Gastroesophageal sphincter (tissue), 4 donors: Measurements from ENCODE around the gene KCNT1. TPM values are rescaled to one million over a fixed set of nuclear protein-coding genes. Genes with fewer than 3 reads are reported as not detected.
"Not testable (repeated sequence)": the region's sequence is repeated elsewhere in the genome, so short reads cannot be mapped to it uniquely, and the experiment has no call there.

ENCODE experiments used
- ATAC-seq: fragments of 150-250 bp; one replicate; pipeline ENCODE4 v1.9.1; 2016; ENCODE audit warnings: mild to moderate bottlenecking, moderate library complexity
- H3K27ac ChIP-seq, 4 donors: fragments of 200-600 bp; sonication (generic) in 3 of 4; 1 replicate in 3 of 4; 2 replicates in 1 of 4; pipeline ENCODE4 v1.5.1; 2016 to 2019
- H3K27me3 ChIP-seq: fragments of 200-600 bp; sonication (generic); one replicate; pipeline ENCODE4 v1.5.1; 2019
- H3K36me3 ChIP-seq, 2 donors: fragments of 200-600 bp; sonication (generic); one replicate each; pipeline ENCODE4 v1.5.1; 2019; ENCODE audit warnings: control low read depth in 1 of 2
- H3K4me1 ChIP-seq, 3 donors: fragments of 200-600 bp; sonication (generic); 1 replicate in 2 of 3; 2 replicates in 1 of 3; pipeline ENCODE4 v1.5.1; 2016 to 2019; ENCODE audit warnings: control low read depth in 2 of 3
- H3K4me3 ChIP-seq, 2 donors: fragments of 200-600 bp; sonication (generic); one replicate each; pipeline ENCODE4 v1.5.1; 2019; ENCODE audit warnings: mild to moderate bottlenecking in 1 of 2, moderate library complexity in 1 of 2
- H3K9me3 ChIP-seq, 3 donors: fragments of 200-600 bp; sonication (generic); one replicate each; pipeline ENCODE4 v1.5.1; 2017 to 2019; ENCODE audit warnings: control low read depth in 2 of 3
- EP300 ChIP-seq: sonication (generic); formaldehyde crosslinking; IDR thresholded peaks from one replicate; pipeline ENCODE4 v1.6.1; 2017; ENCODE audit warnings: antibody characterized with exemption, mild to moderate bottlenecking
- POLR2A ChIP-seq, 2 donors: fragments of 450-650 bp; IDR thresholded peaks; one replicate each; pipeline ENCODE4 v1.6.1; 2017; ENCODE audit warnings: antibody characterized with exemption in 2 of 2, mild to moderate bottlenecking in 2 of 2, moderate library complexity in 1 of 2
- POLR2AphosphoS5 ChIP-seq: sonication (generic); formaldehyde crosslinking; IDR thresholded peaks from one replicate; pipeline ENCODE4 v1.6.1; 2017; ENCODE audit warnings: antibody characterized with exemption
- WGBS, 2 donors: methylation state at CpG; one replicate each; pipeline ENCODE4 v1.1.5; 2018; ENCODE audit warnings: low coverage in 1 of 2; 5-methylcytosine and 5-hydroxymethylcytosine counted together
- total RNA-seq, 4 donors: library from RNA; depleted of rRNA; stranded (reverse); fragments of >200 nt; gene quantifications; one replicate each; pipeline ENCODE4 v1.1.0, GENCODE V29; 2016
- TF ChIP-seq, protein P1 (sequence below), 4 experiments: fragments of 200-600 bp in 2 of 4; fragments of 450-650 bp in 2 of 4; sonication (generic) in 1 of 4; IDR thresholded peaks; one replicate each; pipeline ENCODE4 v1.5.1; 2017 to 2019; ENCODE audit warnings: antibody characterized with exemption in 4 of 4, mild to moderate bottlenecking in 2 of 4, moderate library complexity in 2 of 4

Gene KCNT1
- total RNA-seq, 4 donors from 2014 or later: 0.19 TPM; not detected in 3

DNA sequence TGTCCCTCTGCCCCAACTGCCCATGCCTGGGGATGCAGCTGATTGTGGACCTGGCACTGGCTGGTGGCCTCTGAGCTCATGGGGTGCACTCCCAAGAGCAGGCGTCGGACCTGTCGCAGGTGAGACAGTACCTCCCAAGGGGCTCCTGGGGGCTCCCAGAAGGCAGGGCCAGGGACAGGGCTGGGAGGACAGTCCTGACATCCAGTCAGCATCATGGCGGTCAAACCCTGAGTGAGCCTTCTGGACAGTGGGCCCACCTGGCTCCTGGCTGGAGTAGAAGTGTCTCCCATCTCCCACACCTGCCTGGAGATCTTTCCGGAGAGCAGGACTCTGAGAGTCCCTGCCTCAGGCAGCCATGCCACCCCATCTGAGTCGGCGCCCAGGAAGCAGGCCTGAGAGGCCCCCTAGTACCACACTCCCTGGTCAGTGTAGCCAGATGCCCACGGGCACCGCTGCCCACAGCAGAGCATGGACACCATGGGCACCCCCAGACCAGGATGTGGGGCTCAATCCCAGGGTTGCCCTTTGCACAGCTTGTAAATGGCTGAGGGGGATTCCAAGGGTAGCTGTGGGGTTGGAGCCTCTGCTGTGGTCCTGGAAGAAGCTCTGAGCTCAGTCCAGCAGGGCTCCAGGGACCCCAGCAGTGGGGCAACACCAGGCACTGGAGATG lies 32.2 kb upstream of the KCNT1 start:
- Histone ChIP-seq H3K36me3 (no peaks in the 10 kb centered on the region), H3K27me3 (peaks cover 71% of the 10 kb centered on the region), H3K4me1 (no peaks in the 10 kb centered on the region), H3K4me3 (no peak overlapping the region), H3K9me3 (no peaks in the 10 kb centered on the region), H3K27ac (no peak overlapping the region)
- WGBS, 2 donors: no CpG with 5 or more reads among the region's 9 CpGs
- no peak for ATAC-seq
- no peak for TF ChIP-seq EP300
- TF ChIP-seq, protein P1, sequence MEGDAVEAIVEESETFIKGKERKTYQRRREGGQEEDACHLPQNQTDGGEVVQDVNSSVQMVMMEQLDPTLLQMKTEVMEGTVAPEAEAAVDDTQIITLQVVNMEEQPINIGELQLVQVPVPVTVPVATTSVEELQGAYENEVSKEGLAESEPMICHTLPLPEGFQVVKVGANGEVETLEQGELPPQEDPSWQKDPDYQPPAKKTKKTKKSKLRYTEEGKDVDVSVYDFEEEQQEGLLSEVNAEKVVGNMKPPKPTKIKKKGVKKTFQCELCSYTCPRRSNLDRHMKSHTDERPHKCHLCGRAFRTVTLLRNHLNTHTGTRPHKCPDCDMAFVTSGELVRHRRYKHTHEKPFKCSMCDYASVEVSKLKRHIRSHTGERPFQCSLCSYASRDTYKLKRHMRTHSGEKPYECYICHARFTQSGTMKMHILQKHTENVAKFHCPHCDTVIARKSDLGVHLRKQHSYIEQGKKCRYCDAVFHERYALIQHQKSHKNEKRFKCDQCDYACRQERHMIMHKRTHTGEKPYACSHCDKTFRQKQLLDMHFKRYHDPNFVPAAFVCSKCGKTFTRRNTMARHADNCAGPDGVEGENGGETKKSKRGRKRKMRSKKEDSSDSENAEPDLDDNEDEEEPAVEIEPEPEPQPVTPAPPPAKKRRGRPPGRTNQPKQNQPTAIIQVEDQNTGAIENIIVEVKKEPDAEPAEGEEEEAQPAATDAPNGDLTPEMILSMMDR (IDR thresholded peaks at IDR 0.05): no peak

DNA sequence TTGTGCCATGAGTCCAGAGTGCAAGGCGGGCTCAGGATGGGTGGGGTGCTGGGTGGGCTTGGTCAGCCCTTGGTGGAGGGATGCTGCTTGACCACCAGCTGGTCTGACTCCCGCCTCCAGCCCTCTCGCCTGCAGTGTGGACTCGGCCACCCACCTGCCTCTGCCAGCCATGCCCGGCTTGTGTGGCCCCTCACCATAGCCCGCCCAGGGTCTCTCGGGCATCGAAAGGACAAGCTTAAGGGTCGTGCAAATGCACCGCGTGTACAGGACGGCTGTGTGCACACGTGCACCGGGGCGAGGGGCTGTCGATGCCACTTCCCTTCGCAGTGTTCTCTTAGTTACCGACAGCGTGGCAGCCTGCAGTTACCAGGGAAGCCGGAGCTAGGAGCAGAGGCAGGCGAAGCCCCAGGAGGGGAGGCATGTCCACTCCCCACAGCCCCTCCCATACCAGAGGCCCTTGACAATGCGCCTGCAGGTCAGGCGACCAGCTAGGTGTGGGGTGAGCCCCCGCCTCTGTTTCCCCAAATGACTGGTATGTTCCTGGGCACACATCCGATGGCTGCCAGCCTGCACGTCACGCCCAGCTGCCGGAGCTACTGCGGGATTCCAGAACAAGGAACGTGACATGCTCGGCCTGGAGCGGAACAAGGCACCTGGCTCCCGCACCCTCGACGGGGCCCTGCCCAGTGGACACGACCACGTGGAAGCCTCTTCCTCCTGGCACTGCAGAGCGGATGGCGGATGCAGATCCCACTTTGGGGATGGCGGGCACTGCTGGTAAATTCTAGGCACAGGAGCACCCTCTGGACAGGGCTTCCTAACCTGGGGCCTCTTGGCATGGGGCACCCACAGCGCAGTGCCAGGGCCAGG lies 31.0 kb upstream of the KCNT1 start:
- Histone ChIP-seq H3K9me3 (no peaks in the 10 kb centered on the region), H3K36me3 (no peaks in the 10 kb centered on the region), H3K4me1 (no peaks in the 10 kb centered on the region), H3K4me3 (no peak overlapping the region), H3K27ac (no peak overlapping the region), H3K27me3 (peaks cover 59% of the 10 kb centered on the region)
- no CpG with 5 or more reads among the region's 41 CpGs for WGBS, 2 donors
- no peak for ATAC-seq
- TF ChIP-seq, protein P1 (IDR thresholded peaks at IDR 0.05): no peak
- TF ChIP-seq POLR2AphosphoS5 (no peak), EP300 (no peak), POLR2A (IDR thresholded peaks at IDR 0.05) (no peak)

DNA sequence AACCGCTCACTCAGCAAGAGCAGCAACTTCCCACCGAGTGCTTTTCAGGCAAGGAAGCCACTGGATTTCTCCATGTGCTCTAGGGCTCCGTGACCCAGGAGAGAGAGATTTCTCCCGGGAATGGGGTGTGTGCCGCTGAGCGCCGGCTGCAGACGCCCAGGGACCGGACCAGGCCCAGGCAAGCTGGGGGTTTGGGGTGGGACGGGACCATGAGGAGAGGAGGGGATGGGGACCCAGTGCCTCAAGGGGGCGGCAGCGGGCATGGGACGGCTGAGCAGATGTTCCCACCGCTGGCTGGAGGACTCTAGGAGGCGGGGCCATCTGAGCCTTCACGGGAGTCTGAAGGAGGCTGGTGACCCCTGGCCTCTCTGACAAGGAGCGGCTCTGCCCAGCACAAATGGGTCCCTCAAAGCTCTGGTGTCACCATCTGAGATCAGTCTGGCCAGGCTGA lies 30.4 kb upstream of the KCNT1 start:
- H3K4me3 ChIP-seq: no peak overlapping the region
- WGBS, 2 donors: no CpG with 5 or more reads among the region's 17 CpGs
- no peaks in the 10 kb centered on the region for H3K4me1 ChIP-seq
- H3K36me3 ChIP-seq: no peaks in the 10 kb centered on the region
- H3K27me3 ChIP-seq: peaks cover 53% of the 10 kb centered on the region
- no peaks in the 10 kb centered on the region for H3K9me3 ChIP-seq
- ATAC-seq: no peak
- no peak overlapping the region for H3K27ac ChIP-seq
- TF ChIP-seq POLR2A (IDR thresholded peaks at IDR 0.05) (no peak), EP300 (no peak)

DNA sequence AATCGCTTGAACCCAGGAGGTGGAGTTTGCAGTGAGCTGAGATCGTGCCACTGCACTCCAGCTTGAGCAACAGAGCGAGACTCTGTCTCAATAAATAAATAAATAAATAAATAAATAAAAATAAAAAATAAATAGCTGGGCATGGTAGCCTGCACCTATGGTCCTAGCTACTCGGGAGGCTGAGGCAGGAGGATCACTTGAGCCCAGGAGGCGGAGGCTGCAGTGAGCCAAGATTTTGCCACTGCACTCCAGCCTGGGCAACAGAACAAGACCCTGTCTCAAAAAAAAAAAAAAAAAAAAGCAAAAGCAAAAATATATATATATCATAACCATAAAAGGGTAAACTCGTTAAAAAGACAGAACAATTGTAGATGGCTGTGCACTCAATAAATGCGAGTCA lies 29.2 kb upstream of the KCNT1 start:
- not testable (repeated sequence) for H3K27ac ChIP-seq, H3K4me1 ChIP-seq, H3K9me3 ChIP-seq, H3K4me3 ChIP-seq, ATAC-seq, H3K36me3 ChIP-seq
- H3K27me3 ChIP-seq: peaks cover 43% of the 10 kb centered on the region
- WGBS, 2 donors: 88 to 93% methylated on average over 3 to 4 of the region's 7 CpGs

DNA sequence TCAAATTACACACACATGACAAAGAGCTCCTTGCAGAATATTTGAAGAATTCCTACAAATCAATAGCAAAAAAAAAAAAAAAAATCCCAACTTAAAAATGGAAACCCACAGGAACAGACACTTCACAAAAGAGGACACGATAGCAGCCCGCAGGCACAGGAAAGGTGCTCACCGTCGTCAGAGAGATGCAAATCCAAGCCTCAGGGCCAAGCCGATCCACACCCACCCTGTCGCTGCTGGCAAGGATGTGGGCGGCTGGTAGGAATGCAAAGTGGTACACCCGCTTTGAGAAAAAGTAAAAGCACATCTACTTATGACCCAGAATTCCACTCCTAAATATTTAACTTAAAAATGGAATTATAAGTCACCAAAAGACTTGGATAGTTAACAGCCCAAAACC lies 28.0 kb upstream of the KCNT1 start:
- Histone ChIP-seq H3K27me3 (peaks cover 54% of the 10 kb centered on the region), H3K36me3 (no peaks in the 10 kb centered on the region), H3K27ac (no peak overlapping the region), H3K4me1 (no peaks in the 10 kb centered on the region), H3K9me3 (no peaks in the 10 kb centered on the region), H3K4me3 (no peak overlapping the region)
- 80 to 82% methylated on average over 7 to 8 of the region's 8 CpGs for WGBS, 2 donors
- TF ChIP-seq EP300 (no peak), POLR2AphosphoS5 (no peak), POLR2A (IDR thresholded peaks at IDR 0.05) (no peak)
- TF ChIP-seq, protein P1 (IDR thresholded peaks at IDR 0.05): no peak
- ATAC-seq: no peak

DNA sequence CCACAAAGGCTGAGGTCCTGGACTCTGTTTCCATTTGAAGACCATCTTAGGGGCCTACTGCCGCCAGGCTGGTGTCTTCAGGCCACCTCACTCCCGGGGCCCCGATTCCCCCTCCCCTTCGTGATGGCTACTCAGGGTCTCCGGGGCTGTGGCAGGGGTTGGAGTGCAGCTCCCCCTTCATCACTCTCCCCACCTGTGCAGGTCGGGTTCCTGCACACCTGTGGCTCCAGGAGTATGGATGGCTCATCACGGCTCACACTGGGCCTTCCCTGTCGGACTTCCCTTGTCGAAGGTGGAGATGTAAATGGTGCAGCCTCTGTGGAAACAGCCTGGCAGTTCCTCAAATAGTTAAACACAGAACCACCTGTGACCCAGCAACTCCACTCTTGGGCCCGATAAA lies 27.0 kb upstream of the KCNT1 start:
- H3K36me3 ChIP-seq: no peaks in the 10 kb centered on the region
- 63% methylated on average over 4 of the region's 10 CpGs; no CpG with 5 or more reads in 1 of the 2 donors for WGBS, 2 donors
- no peak for ATAC-seq
- H3K4me1 ChIP-seq: no peaks in the 10 kb centered on the region
- H3K4me3 ChIP-seq: no peak overlapping the region
- H3K27ac ChIP-seq: no peak overlapping the region
- no peaks in the 10 kb centered on the region for H3K9me3 ChIP-seq
- peaks cover 45% of the 10 kb centered on the region for H3K27me3 ChIP-seq
- TF ChIP-seq POLR2AphosphoS5 (no peak), EP300 (no peak)
